DND-41 (cell line): Measurements from ENCODE around the gene NINL.

Source experiments
- EZH2 ChIP-seq: IDR thresholded peaks from 3 replicates; pipeline ENCODE4 v1.6.1; 2012; ENCODE audit warnings: borderline replicate concordance, low read depth, mild to moderate bottlenecking, moderate library complexity, low read length, inconsistent platforms; ENCODE audit not compliant: severe bottlenecking
- TF ChIP-seq, protein P1 (sequence below): IDR thresholded peaks from 2 replicates; pipeline ENCODE4 v1.5.1; 2012; ENCODE audit warnings: borderline replicate concordance, low read length, moderate library complexity, mild to moderate bottlenecking; ENCODE audit not compliant: poor library complexity, severe bottlenecking; ENCODE audit errors: extremely low read depth

DNA sequence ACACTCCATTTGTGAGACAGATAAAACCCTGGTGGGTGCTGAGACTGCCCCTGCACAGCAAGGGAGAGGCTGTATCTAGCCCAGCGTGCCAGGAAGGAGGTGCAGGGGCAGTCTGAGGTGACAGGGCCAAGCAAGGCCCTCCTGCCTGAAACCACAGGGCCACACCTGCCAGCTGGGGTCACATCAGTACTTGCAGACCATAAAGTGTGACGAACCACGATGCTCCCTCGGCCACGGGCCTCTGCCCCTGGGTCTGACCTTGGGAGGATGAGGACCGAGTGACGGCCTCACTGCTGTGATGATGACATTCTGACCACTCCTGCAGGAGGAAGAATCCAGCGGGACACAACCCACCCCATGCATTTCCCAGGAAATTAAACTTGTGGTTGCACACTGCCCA is 75.1 kb downstream of the NINL start:
- TF ChIP-seq, protein P1, sequence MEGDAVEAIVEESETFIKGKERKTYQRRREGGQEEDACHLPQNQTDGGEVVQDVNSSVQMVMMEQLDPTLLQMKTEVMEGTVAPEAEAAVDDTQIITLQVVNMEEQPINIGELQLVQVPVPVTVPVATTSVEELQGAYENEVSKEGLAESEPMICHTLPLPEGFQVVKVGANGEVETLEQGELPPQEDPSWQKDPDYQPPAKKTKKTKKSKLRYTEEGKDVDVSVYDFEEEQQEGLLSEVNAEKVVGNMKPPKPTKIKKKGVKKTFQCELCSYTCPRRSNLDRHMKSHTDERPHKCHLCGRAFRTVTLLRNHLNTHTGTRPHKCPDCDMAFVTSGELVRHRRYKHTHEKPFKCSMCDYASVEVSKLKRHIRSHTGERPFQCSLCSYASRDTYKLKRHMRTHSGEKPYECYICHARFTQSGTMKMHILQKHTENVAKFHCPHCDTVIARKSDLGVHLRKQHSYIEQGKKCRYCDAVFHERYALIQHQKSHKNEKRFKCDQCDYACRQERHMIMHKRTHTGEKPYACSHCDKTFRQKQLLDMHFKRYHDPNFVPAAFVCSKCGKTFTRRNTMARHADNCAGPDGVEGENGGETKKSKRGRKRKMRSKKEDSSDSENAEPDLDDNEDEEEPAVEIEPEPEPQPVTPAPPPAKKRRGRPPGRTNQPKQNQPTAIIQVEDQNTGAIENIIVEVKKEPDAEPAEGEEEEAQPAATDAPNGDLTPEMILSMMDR, result no peak
- TF ChIP-seq EZH2, result no peak
